ENCODE data around the gene ARHGEF17.

DNA sequence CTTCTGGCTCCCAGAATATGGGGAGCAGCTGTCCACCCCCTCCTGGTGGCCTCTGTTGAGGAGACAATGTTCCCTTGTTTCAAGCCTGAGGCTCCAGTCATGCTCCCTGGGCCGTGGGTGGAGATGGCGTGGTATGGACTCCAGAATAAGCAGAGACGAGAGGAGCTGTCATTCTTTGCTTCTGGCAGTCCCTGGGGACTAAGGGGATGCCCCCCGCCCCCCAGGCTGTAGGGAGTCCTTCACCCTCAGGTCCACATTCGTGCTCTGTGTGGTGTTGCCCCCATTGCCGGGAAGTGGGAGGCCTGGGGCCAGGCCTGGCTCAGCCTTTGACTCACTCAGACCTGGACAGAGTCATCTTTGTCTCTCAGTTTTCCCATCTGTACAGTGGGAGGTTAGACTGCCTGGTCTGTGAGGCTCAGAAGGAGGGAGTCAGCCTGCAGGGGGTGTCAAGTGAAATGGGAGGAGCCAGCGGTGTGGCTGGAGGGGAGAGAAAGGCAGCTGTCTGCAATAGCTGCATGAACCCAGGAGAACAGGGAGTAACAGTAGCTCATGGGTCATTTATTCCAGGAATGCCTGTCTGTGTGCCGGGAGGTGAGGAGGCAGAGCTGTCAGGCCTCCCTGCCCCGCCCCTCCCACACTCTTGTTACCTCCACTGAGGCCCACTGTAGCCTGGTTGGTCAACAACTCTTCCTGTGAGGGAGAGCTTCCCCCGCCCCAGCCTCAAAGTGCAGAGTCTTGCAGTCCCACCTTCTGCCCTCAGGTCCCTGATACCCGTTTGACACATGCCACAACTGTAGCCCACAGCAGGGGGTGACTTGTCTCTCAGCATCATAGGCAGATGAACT, 6.3 kb downstream of the ARHGEF17 start:
- TF ChIP-seq, protein P1, sequence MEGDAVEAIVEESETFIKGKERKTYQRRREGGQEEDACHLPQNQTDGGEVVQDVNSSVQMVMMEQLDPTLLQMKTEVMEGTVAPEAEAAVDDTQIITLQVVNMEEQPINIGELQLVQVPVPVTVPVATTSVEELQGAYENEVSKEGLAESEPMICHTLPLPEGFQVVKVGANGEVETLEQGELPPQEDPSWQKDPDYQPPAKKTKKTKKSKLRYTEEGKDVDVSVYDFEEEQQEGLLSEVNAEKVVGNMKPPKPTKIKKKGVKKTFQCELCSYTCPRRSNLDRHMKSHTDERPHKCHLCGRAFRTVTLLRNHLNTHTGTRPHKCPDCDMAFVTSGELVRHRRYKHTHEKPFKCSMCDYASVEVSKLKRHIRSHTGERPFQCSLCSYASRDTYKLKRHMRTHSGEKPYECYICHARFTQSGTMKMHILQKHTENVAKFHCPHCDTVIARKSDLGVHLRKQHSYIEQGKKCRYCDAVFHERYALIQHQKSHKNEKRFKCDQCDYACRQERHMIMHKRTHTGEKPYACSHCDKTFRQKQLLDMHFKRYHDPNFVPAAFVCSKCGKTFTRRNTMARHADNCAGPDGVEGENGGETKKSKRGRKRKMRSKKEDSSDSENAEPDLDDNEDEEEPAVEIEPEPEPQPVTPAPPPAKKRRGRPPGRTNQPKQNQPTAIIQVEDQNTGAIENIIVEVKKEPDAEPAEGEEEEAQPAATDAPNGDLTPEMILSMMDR (IDR thresholded peaks at IDR 0.05), result no peak
- TF ChIP-seq POLR2A (IDR thresholded peaks at IDR 0.05), result peak in 1 of 2 donors; percentile 28

Data from thyroid gland (tissue), 4 donors.